Measurements from ENCODE around the gene UNC5C. TPM values are rescaled to one million over a fixed set of nuclear protein-coding genes. Genes with fewer than 3 reads are reported as not detected.

UNC5C gene
- total RNA-seq, 4 donors from 2014 or later = 3.3 to 21.6 (median 7.9) TPM

- TF ChIP-seq POLR2A (IDR thresholded peaks at IDR 0.05) (no peak), CTCF (IDR thresholded peaks at IDR 0.05) (no peak)
- intact Hi-C loops (cut with DNase I; ENCODE audit: low total_unique reads) = no loop called here
- Histone ChIP-seq H3K27ac (no peak overlapping the region), H3K36me3 (no peaks in the 10 kb centered on the region), H3K27me3 (no peaks in the 10 kb centered on the region), H3K4me3 (no peak overlapping the region), H3K4me1 (no peaks in the 10 kb centered on the region), H3K9me3 (no peaks in the 10 kb centered on the region)
- DNase-seq = no peak
Measured at GRCh38 chr4:95284655-95285054, 264.1 kb downstream of the UNC5C start.

- H3K27ac ChIP-seq = no peak overlapping the region
- intact Hi-C loops (cut with DNase I; ENCODE audit: low total_unique reads) = no loop called here
- TF ChIP-seq POLR2A (IDR thresholded peaks at IDR 0.05) (no peak), CTCF (IDR thresholded peaks at IDR 0.05) (no peak)
- no peak for DNase-seq
- no peaks in the 10 kb centered on the region for H3K36me3 ChIP-seq
- H3K9me3 ChIP-seq = no peaks in the 10 kb centered on the region
- no peaks in the 10 kb centered on the region for H3K4me1 ChIP-seq
- no peaks in the 10 kb centered on the region for H3K27me3 ChIP-seq
- no peak overlapping the region for H3K4me3 ChIP-seq
Measured at GRCh38 chr4:95283320-95283719, 265.5 kb downstream of the UNC5C start.

DNA sequence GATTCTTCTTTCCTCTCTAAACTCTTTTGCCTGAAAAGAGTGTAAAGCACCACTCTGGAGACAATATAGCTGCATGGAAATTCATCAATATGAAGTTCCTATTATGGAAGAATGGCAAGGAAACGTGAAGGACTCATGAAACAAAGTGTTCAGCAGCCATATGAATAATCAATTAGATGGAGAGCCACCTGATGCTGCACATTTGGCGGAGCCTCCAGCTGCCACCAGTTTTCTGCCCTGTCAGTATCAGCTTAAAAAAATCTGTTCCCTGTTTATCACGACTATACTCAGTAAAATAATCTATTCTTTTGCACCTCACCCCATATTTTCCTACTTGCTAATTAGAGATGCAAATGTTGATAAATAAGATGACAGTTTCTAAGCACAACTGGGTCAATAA lies 276.0 kb downstream of the UNC5C start:
- no peaks in the 10 kb centered on the region for H3K9me3 ChIP-seq
- H3K4me1 ChIP-seq = no peaks in the 10 kb centered on the region
- no peak overlapping the region for H3K4me3 ChIP-seq
- intact Hi-C loops (cut with DNase I; ENCODE audit: low total_unique reads) = no loop called here
- H3K27ac ChIP-seq = no peak overlapping the region
- TF ChIP-seq POLR2A (IDR thresholded peaks at IDR 0.05) (no peak), CTCF (IDR thresholded peaks at IDR 0.05) (no peak)
- no peak for DNase-seq
- no peaks in the 10 kb centered on the region for H3K36me3 ChIP-seq
- no peaks in the 10 kb centered on the region for H3K27me3 ChIP-seq

DNA sequence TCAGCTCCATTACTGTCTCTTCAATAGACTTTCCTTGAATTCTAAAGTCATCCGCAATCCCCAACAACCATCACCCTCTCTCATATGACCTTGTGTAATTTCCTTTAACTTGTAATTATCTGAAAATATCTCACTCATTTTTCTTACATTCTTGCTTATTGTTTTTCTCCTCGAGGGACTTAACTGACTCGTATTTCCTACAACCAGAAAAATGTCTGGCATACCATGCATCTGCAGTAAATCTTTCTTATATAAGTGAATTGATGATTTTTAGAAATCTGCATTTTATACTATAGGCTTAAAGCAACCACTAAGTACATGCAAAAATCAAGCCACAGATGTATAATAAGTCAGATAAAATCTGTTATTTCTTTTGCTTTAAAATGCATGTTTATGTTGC lies 276.7 kb downstream of the UNC5C start:
- TF ChIP-seq CTCF (IDR thresholded peaks at IDR 0.05) = no peak
- no peak overlapping the region for H3K4me3 ChIP-seq
- no peak overlapping the region for H3K27ac ChIP-seq
- no peaks in the 10 kb centered on the region for H3K4me1 ChIP-seq
- no peaks in the 10 kb centered on the region for H3K27me3 ChIP-seq
- no peaks in the 10 kb centered on the region for H3K9me3 ChIP-seq
- no peaks in the 10 kb centered on the region for H3K36me3 ChIP-seq
- no peak for DNase-seq
- intact Hi-C loops (cut with DNase I; ENCODE audit: low total_unique reads) = no loop called here

DNA sequence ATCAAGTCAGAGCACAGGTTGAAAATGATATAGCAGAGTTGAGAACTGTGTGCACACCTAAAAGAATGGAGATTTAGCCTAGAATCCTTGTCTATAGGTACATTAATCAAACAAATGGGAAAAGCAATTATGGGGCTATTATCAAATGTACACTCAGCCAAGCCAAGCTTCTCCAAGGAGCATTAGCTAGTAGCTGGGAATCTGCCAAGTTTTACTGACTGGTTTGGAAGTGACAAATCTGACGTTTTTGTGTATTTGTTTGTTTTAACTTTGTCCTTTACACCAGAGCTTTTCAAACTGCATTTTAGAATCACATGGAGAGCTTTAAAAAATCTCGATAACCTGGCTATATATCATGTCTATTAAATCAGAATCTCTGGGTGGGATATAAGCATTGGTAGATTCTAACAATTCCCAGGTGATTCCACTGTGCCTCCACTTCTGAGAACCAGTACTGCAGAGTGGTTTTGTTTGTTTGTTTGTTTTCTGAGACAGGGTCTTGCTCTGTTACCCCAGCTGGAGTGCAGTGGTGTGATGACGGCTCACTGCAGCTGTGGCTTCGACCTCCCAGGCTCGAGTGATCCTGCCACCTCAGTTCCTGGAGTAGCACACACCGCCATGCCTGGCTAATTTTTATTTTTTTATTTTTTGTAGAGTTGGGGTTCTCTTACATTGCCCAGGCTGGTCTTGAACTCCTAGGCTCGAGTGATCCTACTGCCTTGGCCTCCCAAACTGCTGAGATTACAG lies 279.8 kb downstream of the UNC5C start:
- Histone ChIP-seq H3K9me3 (no peaks in the 10 kb centered on the region), H3K27ac (no peak overlapping the region), H3K4me3 (no peak overlapping the region), H3K4me1 (no peaks in the 10 kb centered on the region), H3K36me3 (no peaks in the 10 kb centered on the region), H3K27me3 (no peaks in the 10 kb centered on the region)
- no peak for TF ChIP-seq POLR2A (IDR thresholded peaks at IDR 0.05)
- TF ChIP-seq CTCF (IDR thresholded peaks at IDR 0.05) = no peak
- DNase-seq = no peak
- intact Hi-C loops (cut with DNase I; ENCODE audit: low total_unique reads) = no loop called here

All from uterus (tissue), 4 donors.